ENCODE measurements around the gene WFDC6. TPM values are rescaled to one million over a fixed set of nuclear protein-coding genes. Genes with fewer than 3 reads are reported as not detected.

The WFDC6 gene
- total and polyA plus RNA-seq, 2 of the 8 experiments (the other 6 are each of a cell fraction or from before 2014, with no cell fraction given) = not detected

GRCh38 chr20:45583502-45583901, 44.2 kb upstream of the WFDC6 start:
- no peak overlapping the region for H2AK5ac ChIP-seq (ENCODE audit: low read depth, low read length)

More at GRCh38 chr20:45583502-45583901, 44.2 kb upstream of the WFDC6 start:
- Histone ChIP-seq H2AFZ (ENCODE audit: low read length) (peak overlapping the region; percentile 92), H3K4ac (replicated peaks; ENCODE audit: insufficient read length, low read depth, low read length) (no peak overlapping the region), H3K79me1 (ENCODE audit: low read depth, low read length) (no peaks in the 10 kb centered on the region), H4K91ac (replicated peaks; ENCODE audit: insufficient read length, low read length) (peak overlapping the region; percentile 8), H4K5ac (ENCODE audit: insufficient read length, low read depth, low read length) (peak overlapping the region; percentile 20), H3K4me1 (replicated peaks in 1 of 4; ENCODE audit: control insufficient read depth in 3 of 4, insufficient read depth in 4 of 4, low read length in 3 of 4) (peaks cover 3 to 7% (median 5%) of the 10 kb centered on the region in 4 experiments; a peak in 5 of 7 replicates), H3K14ac (ENCODE audit: insufficient read length) (no peak overlapping the region), H3K9me3 (ENCODE audit: insufficient read depth in 2 of 2, low read depth in 1 of 2, low read length in 1 of 2) (no peaks in the 10 kb centered on the region), H2BK12ac (ENCODE audit: low read depth, low read length) (peak overlapping the region; percentile 94; the same call in 1 of the 2 replicates), H3K23ac (ENCODE audit: insufficient read length) (no peak overlapping the region), H3K23me2 (ENCODE audit: low read depth, low read length) (no peaks in the 10 kb centered on the region), H3K4me3 (ENCODE audit: extremely low read depth in 1 of 4, insufficient read depth in 2 of 4, low read depth in 3 of 4, low read length in 4 of 4) (peak overlapping the region in 1 of 4 experiments; percentile 17; a peak in 2 of 8 replicates), H3K27me3 (replicated peaks in 1 of 4; ENCODE audit: control insufficient read depth in 3 of 4, extremely low read depth in 1 of 4, insufficient read depth in 3 of 4, low read length in 3 of 4) (no peaks in the 10 kb centered on the region), H2BK20ac (ENCODE audit: low read length) (peak overlapping the region; percentile 77; the same call in 1 of the 2 replicates), H3K27ac (ENCODE audit: low read depth, low read length) (no peak overlapping the region), H3K36me3 (ENCODE audit: control insufficient read depth in 2 of 4, insufficient read depth in 4 of 4, low read length in 3 of 4) (no peaks in the 10 kb centered on the region), H3K9ac (replicated peaks in 1 of 4; ENCODE audit: extremely low read depth in 1 of 4, low read depth in 3 of 4, low read length in 3 of 4) (no peak overlapping the region), H3K4me2 (ENCODE audit: insufficient read depth in 1 of 2, low read depth in 2 of 2, low read length in 2 of 2) (peak overlapping the region; percentile 52 to 61), H4K20me1 (replicated peaks in 1 of 2; ENCODE audit: control insufficient read depth in 1 of 2, insufficient read depth in 2 of 2, low read length in 2 of 2) (no peaks in the 10 kb centered on the region), H2BK5ac (ENCODE audit: low read depth, low read length) (peak overlapping the region; percentile 88; the same call in 1 of the 2 replicates), H2BK15ac (ENCODE audit: low read length) (peak overlapping the region; percentile 72; the same call in 1 of the 2 replicates), H3K79me2 (ENCODE audit: control insufficient read depth in 1 of 2, insufficient read depth in 2 of 2, low read length in 2 of 2) (no peaks in the 10 kb centered on the region), H2BK120ac (replicated peaks; ENCODE audit: low read depth, low read length) (no peak overlapping the region), H3K18ac (ENCODE audit: extremely low read depth, low read length) (peak overlapping the region; percentile 86), H3K56ac (replicated peaks; ENCODE audit: insufficient read length, low read depth, low read length) (no peak overlapping the region), H4K8ac (ENCODE audit: extremely low read depth, insufficient read depth, low read length) (no peak overlapping the region)
- ChIA-PET CTCF (ENCODE audit: partially characterized antibody) (interaction anchor here (1.1 to 2.1 kb wide), 2 partner anchors 9 to 187 kb away, joined by 3 to 11 read pairs; no protein-coding TSS in a partner anchor), POLR2A (ENCODE audit: partially characterized antibody) (interaction anchor here (0.6 kb wide), 1 partner anchor 30 kb away, joined by 3 read pairs; no protein-coding TSS in a partner anchor)
- FAIRE-seq (no peak), DNase-seq (ENCODE audit: low read depth in 1 of 2, low spot score in 2 of 2) (no peak)
- WGBS, 2 experiments (ENCODE audit: extremely low coverage in 1 of 2, insufficient coverage in 1 of 2, insufficient read length in 1 of 2, insufficient replicate concordance in 2 of 2, low coverage in 1 of 2, low lambda C conversion rate in 2 of 2, missing lambda C conversion rate in 1 of 2) = 40% methylated on average over 3 of the region's 3 CpGs; no CpG with 5 or more reads in 1 of the 2 experiments
- TF ChIP-seq SIX5 (IDR thresholded peaks at IDR 0.05; ENCODE audit: low read depth, low read length) = no peak
- TF ChIP-seq JUN (IDR thresholded peaks at IDR 0.05; ENCODE audit: low read depth, low read length) = no peak
